Skeletal muscle tissue (tissue), 4 donors: ENCODE data around the gene METTL24. TPM values are rescaled to one million over a fixed set of nuclear protein-coding genes. Genes with fewer than 3 reads are reported as not detected.

ENCODE experiments used
- H3K27ac ChIP-seq: one replicate; pipeline ENCODE4 v1.7.0; 2013; ENCODE audit warnings: mild to moderate bottlenecking, low read depth, low read length, inconsistent platforms
- H3K27me3 ChIP-seq, 3 donors: one replicate each; pipeline ENCODE4 v1.7.0; 2013; ENCODE audit warnings: low read length in 3 of 3; ENCODE audit not compliant: control insufficient read depth in 3 of 3, insufficient read depth in 3 of 3
- H3K36me3 ChIP-seq, 3 donors: one replicate each; pipeline ENCODE4 v1.7.0; 2013; ENCODE audit warnings: low read length in 3 of 3; ENCODE audit not compliant: control insufficient read depth in 3 of 3, insufficient read depth in 3 of 3
- H3K4me1 ChIP-seq, 3 donors: one replicate each; pipeline ENCODE4 v1.7.0; 2013; ENCODE audit warnings: low read length in 3 of 3, mild to moderate bottlenecking in 3 of 3; ENCODE audit not compliant: control insufficient read depth in 3 of 3, insufficient read depth in 3 of 3
- H3K4me3 ChIP-seq, 3 donors: one replicate each; pipeline ENCODE4 v1.7.0; 2013; ENCODE audit warnings: low read length in 3 of 3
- H3K9ac ChIP-seq, 3 donors: one replicate each; pipeline ENCODE4 v1.7.0; 2013; ENCODE audit warnings: low read length in 3 of 3, mild to moderate bottlenecking in 3 of 3, moderate library complexity in 2 of 3, low read depth in 1 of 3
- H3K9me3 ChIP-seq, 3 donors: one replicate each; pipeline ENCODE4 v1.7.0; 2013; ENCODE audit warnings: low read length in 3 of 3; ENCODE audit not compliant: control insufficient read depth in 3 of 3
- total RNA-seq: library from RNA; depleted of rRNA; stranded (reverse); fragments of >200 nt; gene quantifications from one replicate; pipeline ENCODE4 v1.2.3, GENCODE V29; 2014
- donor health status: Osteomylitis.

The METTL24 gene
- total RNA-seq, 1 donor from 2014 or later, result 0.52 TPM

GRCh38 chr6:110195639-110196038, 162.5 kb downstream of the METTL24 start:
- Histone ChIP-seq H3K27ac (no peak overlapping the region), H3K9ac (no peak overlapping the region), H3K4me1 (peaks cover 0 to under 1% (median 0%) of the 10 kb centered on the region in 3 donors), H3K4me3 (no peak overlapping the region), H3K36me3 (peaks cover 0 to 5% (median 2%) of the 10 kb centered on the region in 3 donors), H3K27me3 (no peaks in the 10 kb centered on the region), H3K9me3 (no peaks in the 10 kb centered on the region)

Other genes with a start within 250 kb of the METTL24 start
- 2.1 TPM for gene WASF1, start 178.7 kb downstream of the METTL24 start, total RNA-seq
- gene CDC40, start 177.9 kb downstream of the METTL24 start, total RNA-seq, result 11.0 TPM
- 4.7 TPM for gene DDO, start 57.2 kb upstream of the METTL24 start, total RNA-seq
- 1.0 TPM for gene SLC22A16, start 118.3 kb upstream of the METTL24 start, total RNA-seq